GM21825 (cell line): ENCODE results near the gene PPP1R9B.

Experiments used
- ATAC-seq: cut with Tn5 transposase; IDR thresholded peaks from one replicate; pipeline ENCODE4 v1.9.1; 2021; ENCODE audit warnings: mild to moderate bottlenecking, moderate library complexity; ENCODE audit not compliant: unreplicated experiment

Gene PPP1R9B

GRCh38 chr17:50094753-50095619 is 55.5 kb downstream of the PPP1R9B start, which contains the start of gene PDK2:
PDK2 (plus strand) TSS chr17:50095351; CDS start chr17:50095436, 85 bp downstream.
- ATAC-seq = peak; percentile 73

- ATAC-seq = no peak
Measured at GRCh38 chr17:50094243-50094752, 56.2 kb downstream of the PPP1R9B start.

GRCh38 chr17:50093807-50094206 is 56.7 kb downstream of the PPP1R9B start:
- no peak for ATAC-seq

GRCh38 chr17:50093246-50093645 is 57.2 kb downstream of the PPP1R9B start:
- no peak for ATAC-seq

- no peak for ATAC-seq
Measured at GRCh38 chr17:50091918-50092285, 58.6 kb downstream of the PPP1R9B start.

- no peak for ATAC-seq
Measured at GRCh38 chr17:50090971-50091917, 59.2 kb downstream of the PPP1R9B start.

GRCh38 chr17:50090071-50090470 is 60.4 kb downstream of the PPP1R9B start:
- ATAC-seq = no peak

- no peak for ATAC-seq
Measured at GRCh38 chr17:50088952-50089825, 61.3 kb downstream of the PPP1R9B start.

GRCh38 chr17:50087912-50088405 is 62.5 kb downstream of the PPP1R9B start:
- no peak for ATAC-seq

GRCh38 chr17:50087246-50087911 is 63.1 kb downstream of the PPP1R9B start:
- ATAC-seq = no peak
